Measurements from ENCODE around the gene FRY.

DNA sequence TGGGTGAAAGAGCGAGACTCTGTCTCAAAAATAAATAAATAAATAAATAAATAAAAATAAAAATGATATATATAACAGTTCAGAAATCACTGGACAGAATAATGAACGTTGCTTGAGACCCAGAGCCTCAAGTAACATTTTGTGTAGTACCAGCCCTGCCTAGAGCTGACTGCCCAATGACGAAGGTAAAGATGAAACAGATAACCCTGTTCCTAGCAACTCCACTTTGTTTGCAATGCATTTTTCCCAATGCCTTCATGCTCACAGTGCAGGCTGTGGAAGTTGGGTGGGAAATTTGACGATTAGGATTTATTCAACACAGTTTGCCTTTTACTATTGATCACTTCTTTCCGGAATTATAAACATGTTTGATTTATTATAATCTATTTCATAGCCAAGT is 22.2 kb upstream of the FRY start:
- TF ChIP-seq, protein P1, sequence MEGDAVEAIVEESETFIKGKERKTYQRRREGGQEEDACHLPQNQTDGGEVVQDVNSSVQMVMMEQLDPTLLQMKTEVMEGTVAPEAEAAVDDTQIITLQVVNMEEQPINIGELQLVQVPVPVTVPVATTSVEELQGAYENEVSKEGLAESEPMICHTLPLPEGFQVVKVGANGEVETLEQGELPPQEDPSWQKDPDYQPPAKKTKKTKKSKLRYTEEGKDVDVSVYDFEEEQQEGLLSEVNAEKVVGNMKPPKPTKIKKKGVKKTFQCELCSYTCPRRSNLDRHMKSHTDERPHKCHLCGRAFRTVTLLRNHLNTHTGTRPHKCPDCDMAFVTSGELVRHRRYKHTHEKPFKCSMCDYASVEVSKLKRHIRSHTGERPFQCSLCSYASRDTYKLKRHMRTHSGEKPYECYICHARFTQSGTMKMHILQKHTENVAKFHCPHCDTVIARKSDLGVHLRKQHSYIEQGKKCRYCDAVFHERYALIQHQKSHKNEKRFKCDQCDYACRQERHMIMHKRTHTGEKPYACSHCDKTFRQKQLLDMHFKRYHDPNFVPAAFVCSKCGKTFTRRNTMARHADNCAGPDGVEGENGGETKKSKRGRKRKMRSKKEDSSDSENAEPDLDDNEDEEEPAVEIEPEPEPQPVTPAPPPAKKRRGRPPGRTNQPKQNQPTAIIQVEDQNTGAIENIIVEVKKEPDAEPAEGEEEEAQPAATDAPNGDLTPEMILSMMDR (IDR thresholded peaks at IDR 0.05) = no peak
- TF ChIP-seq POLR2A (IDR thresholded peaks at IDR 0.05) = no peak
